Measurements from ENCODE around the gene ANO4. TPM values are rescaled to one million over a fixed set of nuclear protein-coding genes. Genes with fewer than 3 reads are reported as not detected.

ANO4 gene
- total and polyA plus RNA-seq, 8 donors = 2.0 to 6.9 (median 4.7) TPM; not detected in 1

DNA sequence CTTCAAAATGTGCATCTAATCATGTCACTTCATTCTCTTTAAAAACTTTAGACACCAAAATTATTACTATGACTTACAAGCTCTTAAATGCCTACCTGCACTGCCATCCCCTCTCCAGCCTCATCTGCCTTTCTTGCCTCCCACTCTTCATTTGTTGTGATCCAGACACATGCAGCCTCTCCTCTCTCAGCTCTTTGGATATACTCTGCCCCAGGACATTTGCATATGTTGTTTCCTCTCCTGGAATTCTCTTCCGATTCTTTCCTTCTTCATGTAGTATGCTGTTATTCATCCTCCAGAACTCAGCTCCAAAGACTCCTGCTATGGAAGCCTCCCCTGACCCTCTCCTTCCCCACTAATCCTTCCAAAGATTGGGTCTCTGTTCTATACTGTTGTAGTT is 197.6 kb downstream of the ANO4 start:
- TF ChIP-seq, protein P1, sequence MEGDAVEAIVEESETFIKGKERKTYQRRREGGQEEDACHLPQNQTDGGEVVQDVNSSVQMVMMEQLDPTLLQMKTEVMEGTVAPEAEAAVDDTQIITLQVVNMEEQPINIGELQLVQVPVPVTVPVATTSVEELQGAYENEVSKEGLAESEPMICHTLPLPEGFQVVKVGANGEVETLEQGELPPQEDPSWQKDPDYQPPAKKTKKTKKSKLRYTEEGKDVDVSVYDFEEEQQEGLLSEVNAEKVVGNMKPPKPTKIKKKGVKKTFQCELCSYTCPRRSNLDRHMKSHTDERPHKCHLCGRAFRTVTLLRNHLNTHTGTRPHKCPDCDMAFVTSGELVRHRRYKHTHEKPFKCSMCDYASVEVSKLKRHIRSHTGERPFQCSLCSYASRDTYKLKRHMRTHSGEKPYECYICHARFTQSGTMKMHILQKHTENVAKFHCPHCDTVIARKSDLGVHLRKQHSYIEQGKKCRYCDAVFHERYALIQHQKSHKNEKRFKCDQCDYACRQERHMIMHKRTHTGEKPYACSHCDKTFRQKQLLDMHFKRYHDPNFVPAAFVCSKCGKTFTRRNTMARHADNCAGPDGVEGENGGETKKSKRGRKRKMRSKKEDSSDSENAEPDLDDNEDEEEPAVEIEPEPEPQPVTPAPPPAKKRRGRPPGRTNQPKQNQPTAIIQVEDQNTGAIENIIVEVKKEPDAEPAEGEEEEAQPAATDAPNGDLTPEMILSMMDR (IDR thresholded peaks at IDR 0.05) = no peak
- H3K4me1 ChIP-seq = no peaks in the 10 kb centered on the region
- no peaks in the 10 kb centered on the region for H3K27me3 ChIP-seq
- DNase-seq = no peak
- no peaks in the 10 kb centered on the region for H3K9me3 ChIP-seq
- no peaks in the 10 kb centered on the region for H3K36me3 ChIP-seq
- no peak overlapping the region for H3K27ac ChIP-seq
- no peak for ATAC-seq
- H3K4me3 ChIP-seq = no peak overlapping the region
- intact Hi-C loops (cut with DNase I) = no loop called here

DNA sequence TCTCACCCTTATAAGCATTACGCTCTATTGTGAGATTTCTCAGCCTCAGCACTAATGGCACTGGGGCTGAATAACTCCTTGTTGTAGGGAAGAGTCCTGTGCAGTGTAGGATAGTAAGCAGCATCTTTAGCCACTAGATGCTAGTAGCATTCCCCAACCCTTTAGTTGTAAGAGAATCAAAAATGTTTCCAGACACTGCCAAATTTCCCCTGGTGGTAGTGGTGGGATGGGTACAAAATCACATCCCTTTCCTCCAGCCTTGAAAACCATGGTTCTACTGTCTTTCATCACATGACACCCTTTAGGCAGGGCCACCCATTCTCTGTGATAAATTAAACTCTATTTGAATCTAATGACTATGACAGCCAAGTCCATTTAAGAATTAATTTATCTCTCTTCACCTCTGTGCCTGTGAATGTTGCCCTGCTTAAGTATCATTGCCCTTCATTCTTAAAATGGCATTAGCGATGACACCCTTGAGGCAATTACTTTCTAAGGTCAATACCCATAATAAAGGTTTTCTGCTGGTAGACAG is 199.4 kb downstream of the ANO4 start:
- no peaks in the 10 kb centered on the region for H3K4me1 ChIP-seq
- no peak for DNase-seq
- no peak overlapping the region for H3K4me3 ChIP-seq
- no peaks in the 10 kb centered on the region for H3K36me3 ChIP-seq
- no peak overlapping the region for H3K27ac ChIP-seq
- no peaks in the 10 kb centered on the region for H3K27me3 ChIP-seq
- ATAC-seq = no peak
- no peaks in the 10 kb centered on the region for H3K9me3 ChIP-seq
- intact Hi-C loops (cut with DNase I) = no loop called here
- TF ChIP-seq, protein P1 (IDR thresholded peaks at IDR 0.05) = no peak

DNA sequence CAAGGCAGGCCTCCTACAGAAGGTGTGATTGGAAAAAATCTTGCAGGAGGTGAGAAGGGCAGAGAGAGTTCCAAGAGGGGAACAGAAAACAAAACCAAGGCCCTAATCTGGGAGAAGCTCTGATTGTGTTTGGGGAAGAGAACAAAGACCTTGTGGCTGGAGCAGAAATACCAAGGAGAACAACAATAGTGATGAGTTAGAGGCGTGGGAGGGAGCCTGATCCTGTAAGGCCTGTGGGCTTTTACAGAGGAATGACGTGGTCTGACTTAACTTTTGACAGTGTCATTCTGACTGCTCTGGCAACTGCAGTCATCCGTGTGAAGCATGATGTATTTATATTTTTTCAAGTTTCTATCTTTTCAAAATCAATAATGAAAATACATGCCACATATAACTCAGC is 200.6 kb downstream of the ANO4 start:
- TF ChIP-seq, protein P1 (IDR thresholded peaks at IDR 0.05) = no peak
- no peaks in the 10 kb centered on the region for H3K4me1 ChIP-seq
- no peaks in the 10 kb centered on the region for H3K36me3 ChIP-seq
- H3K4me3 ChIP-seq = no peak overlapping the region
- no peaks in the 10 kb centered on the region for H3K27me3 ChIP-seq
- no peak overlapping the region for H3K27ac ChIP-seq
- no peaks in the 10 kb centered on the region for H3K9me3 ChIP-seq
- intact Hi-C loops (cut with DNase I) = no loop called here
- DNase-seq (no peak), ATAC-seq (no peak)

DNA sequence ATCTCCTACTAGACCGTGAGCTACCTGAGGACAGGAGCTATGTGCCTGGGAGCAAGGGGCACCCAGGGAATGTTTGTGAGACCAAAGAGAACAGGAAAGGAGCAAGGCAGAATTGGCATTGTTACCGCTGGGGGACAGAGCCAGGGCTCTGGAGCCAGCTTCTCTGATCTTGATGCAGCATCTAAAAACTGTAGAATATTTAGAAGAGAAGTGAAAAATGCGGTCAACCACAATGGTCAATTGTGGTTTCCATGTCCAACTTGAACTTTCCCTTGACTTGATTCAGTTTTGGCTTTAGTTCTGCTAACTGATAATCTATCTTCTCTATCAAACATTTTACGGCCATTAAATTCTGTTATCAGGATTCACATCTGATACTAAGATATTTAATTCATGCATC is 201.2 kb downstream of the ANO4 start:
- Histone ChIP-seq H3K4me3 (no peak overlapping the region), H3K9me3 (no peaks in the 10 kb centered on the region), H3K27me3 (no peaks in the 10 kb centered on the region), H3K36me3 (no peaks in the 10 kb centered on the region), H3K27ac (no peak overlapping the region), H3K4me1 (no peaks in the 10 kb centered on the region)
- TF ChIP-seq, protein P1 (IDR thresholded peaks at IDR 0.05) = no peak
- intact Hi-C loops (cut with DNase I) = no loop called here
- DNase-seq = no peak
- ATAC-seq = no peak

DNA sequence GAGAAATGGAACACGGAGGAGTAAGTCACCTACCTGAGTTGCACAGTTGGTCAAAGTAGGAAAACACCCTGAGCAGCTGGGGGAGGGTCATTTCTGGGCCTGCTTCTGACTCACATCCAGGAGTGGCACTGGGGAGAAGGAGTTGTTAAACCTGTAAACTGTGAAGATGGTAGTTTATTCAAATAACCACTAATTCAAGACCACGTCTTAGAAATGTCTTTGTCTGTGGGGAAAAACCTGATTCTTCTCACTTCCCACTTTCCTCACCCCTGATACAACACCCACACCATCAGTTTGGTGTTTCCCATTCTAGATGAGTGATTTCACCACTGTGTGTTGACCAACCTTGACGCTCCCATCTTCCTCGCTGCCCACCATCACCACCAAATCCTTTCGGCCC is 207.1 kb downstream of the ANO4 start:
- peak; percentile 48 for ATAC-seq
- intact Hi-C loops (cut with DNase I) = no loop called here
- H3K4me3 ChIP-seq = no peak overlapping the region
- H3K27ac ChIP-seq = no peak overlapping the region
- DNase-seq = no peak
- TF ChIP-seq, protein P1 (IDR thresholded peaks at IDR 0.05) = no peak
- H3K9me3 ChIP-seq = no peaks in the 10 kb centered on the region
- H3K27me3 ChIP-seq = no peaks in the 10 kb centered on the region
- H3K4me1 ChIP-seq = no peaks in the 10 kb centered on the region
- H3K36me3 ChIP-seq = no peaks in the 10 kb centered on the region
